ENCODE data around the gene ACCSL. TPM values are rescaled to one million over a fixed set of nuclear protein-coding genes. Genes with fewer than 3 reads are reported as not detected.

Gene ACCSL
- total and polyA plus RNA-seq, 9 donors = 0.05 to 0.67 TPM; not detected in 7

DNA sequence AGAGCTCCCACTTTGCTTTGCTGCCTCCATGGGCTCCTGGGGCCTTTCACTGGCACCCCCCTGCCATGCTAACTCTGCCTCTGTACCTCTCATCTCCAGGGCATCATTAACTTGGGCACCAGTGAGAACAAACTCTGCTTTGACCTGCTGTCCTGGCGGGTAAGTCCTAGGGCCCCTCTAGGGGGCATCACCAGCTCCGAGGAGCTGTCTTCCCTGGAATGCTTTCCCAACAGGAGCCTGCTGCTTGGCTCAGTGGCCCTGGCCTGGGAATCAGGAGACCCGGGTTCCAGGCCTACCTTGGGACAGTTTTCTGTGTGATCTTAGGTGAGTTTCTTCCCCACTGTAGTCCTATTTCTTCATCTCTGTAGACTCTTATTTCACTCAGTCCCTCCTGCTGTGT is 23.4 kb downstream of the ACCSL start:
- TF ChIP-seq EP300 (IDR thresholded peaks at IDR 0.05) = no peak
- TF ChIP-seq POLR2A (IDR thresholded peaks at IDR 0.05) = no peak
- TF ChIP-seq, protein P1, sequence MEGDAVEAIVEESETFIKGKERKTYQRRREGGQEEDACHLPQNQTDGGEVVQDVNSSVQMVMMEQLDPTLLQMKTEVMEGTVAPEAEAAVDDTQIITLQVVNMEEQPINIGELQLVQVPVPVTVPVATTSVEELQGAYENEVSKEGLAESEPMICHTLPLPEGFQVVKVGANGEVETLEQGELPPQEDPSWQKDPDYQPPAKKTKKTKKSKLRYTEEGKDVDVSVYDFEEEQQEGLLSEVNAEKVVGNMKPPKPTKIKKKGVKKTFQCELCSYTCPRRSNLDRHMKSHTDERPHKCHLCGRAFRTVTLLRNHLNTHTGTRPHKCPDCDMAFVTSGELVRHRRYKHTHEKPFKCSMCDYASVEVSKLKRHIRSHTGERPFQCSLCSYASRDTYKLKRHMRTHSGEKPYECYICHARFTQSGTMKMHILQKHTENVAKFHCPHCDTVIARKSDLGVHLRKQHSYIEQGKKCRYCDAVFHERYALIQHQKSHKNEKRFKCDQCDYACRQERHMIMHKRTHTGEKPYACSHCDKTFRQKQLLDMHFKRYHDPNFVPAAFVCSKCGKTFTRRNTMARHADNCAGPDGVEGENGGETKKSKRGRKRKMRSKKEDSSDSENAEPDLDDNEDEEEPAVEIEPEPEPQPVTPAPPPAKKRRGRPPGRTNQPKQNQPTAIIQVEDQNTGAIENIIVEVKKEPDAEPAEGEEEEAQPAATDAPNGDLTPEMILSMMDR (IDR thresholded peaks at IDR 0.05) = no peak
- intact Hi-C loops (cut with DNase I) = no loop called here
- H3K4me1 ChIP-seq (ENCODE audit: insufficient read depth) = peaks cover 2% of the 10 kb centered on the region
- no peak for DNase-seq
- no peak overlapping the region for H3K27ac ChIP-seq
- H3K9me3 ChIP-seq = no peaks in the 10 kb centered on the region
- H3K27me3 ChIP-seq = no peaks in the 10 kb centered on the region
- H3K4me3 ChIP-seq = no peak overlapping the region
- H3K36me3 ChIP-seq = no peaks in the 10 kb centered on the region
- 83 to 87% (median 85%) methylated on average over 3 of the region's 3 CpGs for WGBS, 3 donors

DNA sequence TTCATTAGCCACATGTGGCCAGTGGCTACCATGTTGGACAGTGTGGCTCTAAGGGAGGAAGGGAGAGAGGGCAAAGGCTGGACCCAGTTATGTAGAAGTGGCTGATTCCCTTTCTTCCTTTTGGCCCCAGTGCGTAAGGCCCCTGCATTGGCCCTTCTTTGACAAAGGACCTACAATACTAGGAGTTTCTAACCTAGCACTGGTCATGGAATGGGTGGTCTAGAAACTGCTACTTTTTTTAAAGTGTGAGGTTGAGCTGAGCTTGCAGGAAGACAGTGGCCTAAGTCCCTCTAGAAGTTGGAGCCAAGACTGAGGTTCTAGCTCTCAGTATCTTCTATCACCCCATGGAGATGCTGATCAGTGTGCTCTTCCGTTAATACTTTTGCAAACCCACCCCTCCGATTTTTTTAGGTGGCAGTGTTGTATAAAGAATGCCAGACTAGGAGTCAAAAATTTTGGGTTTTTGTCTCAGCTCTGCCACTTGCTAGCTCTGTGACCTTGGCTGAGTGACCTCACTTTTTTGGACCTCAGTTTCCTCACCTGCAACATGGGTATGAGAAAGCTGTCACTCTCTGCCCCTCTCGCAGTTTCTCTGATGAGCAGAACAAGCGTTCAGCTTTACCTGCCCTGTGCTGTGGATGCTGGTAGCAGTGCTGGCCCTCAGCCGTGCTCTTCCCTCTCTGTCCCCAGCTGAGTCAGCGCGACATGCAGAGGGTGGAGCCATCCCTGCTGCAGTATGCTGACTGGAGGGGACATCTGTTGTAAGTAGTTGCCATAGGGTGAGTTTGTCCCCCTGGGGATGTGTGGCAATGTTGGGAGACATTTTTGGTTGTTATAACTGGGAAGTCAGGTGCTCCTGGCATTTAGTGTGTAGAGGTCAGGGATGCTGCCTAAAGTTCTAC is 25.2 kb downstream of the ACCSL start:
- H3K27me3 ChIP-seq = no peaks in the 10 kb centered on the region
- no peak for DNase-seq
- TF ChIP-seq EP300 (IDR thresholded peaks at IDR 0.05) (no peak), POLR2A (IDR thresholded peaks at IDR 0.05) (no peak)
- intact Hi-C loops (cut with DNase I) = no loop called here
- H3K27ac ChIP-seq = no peak overlapping the region
- H3K4me1 ChIP-seq (ENCODE audit: insufficient read depth) = no peaks in the 10 kb centered on the region
- 90 to 95% (median 92%) methylated on average over 8 of the region's 8 CpGs for WGBS, 3 donors
- H3K4me3 ChIP-seq = no peak overlapping the region
- H3K36me3 ChIP-seq = no peaks in the 10 kb centered on the region
- H3K9me3 ChIP-seq = no peaks in the 10 kb centered on the region

DNA sequence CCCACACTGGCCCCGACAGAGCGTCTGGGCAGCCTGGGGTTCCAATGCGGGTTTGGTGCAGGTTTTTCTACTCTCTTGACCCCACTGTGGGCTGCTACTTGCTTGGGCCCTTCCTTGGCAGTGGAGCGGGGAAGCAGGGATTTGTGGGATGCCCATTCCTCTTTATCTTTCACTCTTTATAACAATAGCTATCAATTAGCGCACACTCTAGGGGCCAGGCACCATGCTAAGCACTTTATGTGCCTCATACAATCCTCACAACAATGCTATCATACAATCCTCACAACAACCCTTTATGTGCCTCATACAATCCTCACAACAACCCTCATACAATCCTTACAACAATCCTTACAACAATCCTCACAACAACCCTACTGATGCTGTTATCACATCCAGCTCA is 31.0 kb downstream of the ACCSL start:
- Histone ChIP-seq H3K36me3 (no peaks in the 10 kb centered on the region), H3K27me3 (no peaks in the 10 kb centered on the region), H3K9me3 (no peaks in the 10 kb centered on the region), H3K4me1 (ENCODE audit: insufficient read depth) (no peaks in the 10 kb centered on the region), H3K4me3 (no peak overlapping the region), H3K27ac (no peak overlapping the region)
- no peak for DNase-seq
- TF ChIP-seq, protein P1 (IDR thresholded peaks at IDR 0.05) = no peak
- TF ChIP-seq POLR2A (IDR thresholded peaks at IDR 0.05) (no peak), EP300 (IDR thresholded peaks at IDR 0.05) (no peak)
- 86 to 95% (median 92%) methylated on average over 5 of the region's 5 CpGs for WGBS, 3 donors
- intact Hi-C loops (cut with DNase I) = no loop called here

DNA sequence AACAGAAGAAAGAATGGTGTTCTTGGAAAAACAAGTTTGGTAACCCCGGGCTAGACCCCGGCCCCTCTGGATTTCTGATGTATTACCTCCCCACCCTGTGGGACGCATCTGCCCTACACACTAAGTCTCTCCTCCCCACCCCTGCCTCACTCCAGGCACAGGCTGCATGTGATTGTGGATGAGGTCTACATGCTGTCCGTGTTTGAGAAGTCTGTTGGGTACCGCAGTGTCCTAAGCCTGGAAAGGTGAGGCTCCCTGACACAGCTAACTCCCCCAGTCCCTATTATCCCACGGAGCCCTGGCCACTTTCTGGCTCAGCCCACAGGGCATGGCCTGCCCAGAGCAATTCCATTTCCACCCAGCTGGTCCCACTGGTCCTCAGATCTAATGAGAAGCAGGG is 31.6 kb downstream of the ACCSL start:
- WGBS, 3 donors = 87 to 91% (median 87%) methylated on average over 6 of the region's 6 CpGs
- no peaks in the 10 kb centered on the region for H3K36me3 ChIP-seq
- intact Hi-C loops (cut with DNase I) = no loop called here
- H3K27ac ChIP-seq = no peak overlapping the region
- H3K4me3 ChIP-seq = no peak overlapping the region
- TF ChIP-seq, protein P1 (IDR thresholded peaks at IDR 0.05) = no peak
- no peak for TF ChIP-seq EP300 (IDR thresholded peaks at IDR 0.05)
- TF ChIP-seq POLR2A (IDR thresholded peaks at IDR 0.05) = no peak
- no peak for DNase-seq
- H3K9me3 ChIP-seq = no peaks in the 10 kb centered on the region
- no peaks in the 10 kb centered on the region for H3K27me3 ChIP-seq
- H3K4me1 ChIP-seq (ENCODE audit: insufficient read depth) = no peaks in the 10 kb centered on the region

DNA sequence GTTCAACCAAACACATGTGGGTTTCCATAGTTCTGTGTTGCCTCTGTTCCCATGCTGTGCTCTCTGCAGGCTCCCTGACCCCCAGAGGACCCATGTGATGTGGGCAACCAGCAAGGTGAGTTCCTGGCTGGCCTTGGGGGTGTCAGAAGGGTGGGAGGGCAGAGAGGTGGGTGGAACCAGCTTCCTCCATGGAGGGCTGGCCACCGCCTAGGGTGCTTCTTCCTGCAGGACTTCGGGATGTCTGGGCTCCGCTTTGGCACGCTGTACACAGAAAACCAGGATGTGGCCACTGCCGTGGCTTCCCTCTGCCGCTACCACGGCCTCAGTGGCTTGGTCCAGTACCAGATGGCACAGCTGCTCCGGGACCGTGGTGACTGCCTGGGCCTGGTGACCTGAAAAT is 33.2 kb downstream of the ACCSL start:
- H3K4me1 ChIP-seq (ENCODE audit: insufficient read depth) = no peaks in the 10 kb centered on the region
- no peak overlapping the region for H3K4me3 ChIP-seq
- no peak overlapping the region for H3K27ac ChIP-seq
- no peaks in the 10 kb centered on the region for H3K9me3 ChIP-seq
- TF ChIP-seq, protein P1 (IDR thresholded peaks at IDR 0.05) = no peak
- TF ChIP-seq EP300 (IDR thresholded peaks at IDR 0.05) (no peak), POLR2A (IDR thresholded peaks at IDR 0.05) (no peak)
- intact Hi-C loops (cut with DNase I) = no loop called here
- no peak for DNase-seq
- 91 to 99% (median 96%) methylated on average over 9 of the region's 9 CpGs for WGBS, 3 donors
- H3K27me3 ChIP-seq = no peaks in the 10 kb centered on the region
- H3K36me3 ChIP-seq = no peaks in the 10 kb centered on the region
